ENCODE measurements around the gene QSER1. TPM values are rescaled to one million over a fixed set of nuclear protein-coding genes. Genes with fewer than 3 reads are reported as not detected.
"Not testable (repeated sequence)": the region's sequence is repeated elsewhere in the genome, so short reads cannot be mapped to it uniquely, and the experiment has no call there.

QSER1 gene
- total and polyA plus RNA-seq, 11 donors, result 2.1 to 25.3 (median 18.2) TPM

- Histone ChIP-seq H3K27ac (no peak overlapping the region), H3K4me3 (no peak overlapping the region), H3K4me1 (peaks cover 0 to 4% (median 0%) of the 10 kb centered on the region in 12 donors), H3K9me3 (no peaks in the 10 kb centered on the region), H3K27me3 (no peaks in the 10 kb centered on the region), H3K36me3 (peaks cover 0 to 66% (median 56%) of the 10 kb centered on the region in 9 donors)
- DNase-seq (no peak), ATAC-seq (no peak)
- TF ChIP-seq POLR2A (IDR thresholded peaks at IDR 0.05), result no peak
- no peak for TF ChIP-seq CTCF (IDR thresholded peaks at IDR 0.05)
- intact Hi-C loops (cut with DNase I), result loop anchor here in 7 of 10 donors (5.0 to 10.0 kb wide), 4 partner anchors 99 to 721 kb away; no protein-coding TSS in a partner anchor
- 92 to 100% (median 98%) methylated on average over 2 of the region's 2 CpGs for WGBS, 4 donors
Observed at GRCh38 chr11:32963721-32964120, 71.1 kb downstream of the QSER1 start.

GRCh38 chr11:32968541-32968940, 75.9 kb downstream of the QSER1 start:
- H3K36me3 ChIP-seq, result peaks cover 0 to 78% (median 56%) of the 10 kb centered on the region in 9 donors
- TF ChIP-seq POLR2A (IDR thresholded peaks at IDR 0.05) (no peak), CTCF (IDR thresholded peaks at IDR 0.05) (no peak)
- no peak overlapping the region for H3K27ac ChIP-seq
- H3K9me3 ChIP-seq, result no peaks in the 10 kb centered on the region
- DNase-seq, result no peak
- H3K4me1 ChIP-seq, result no peaks in the 10 kb centered on the region
- WGBS, 4 donors, result 62 to 79% (median 66%) methylated on average over 1 of the region's 1 CpG
- intact Hi-C loops (cut with DNase I), result loop anchor here in 2 of 10 donors (5.0 to 10.0 kb wide), 3 partner anchors 89 to 716 kb away; no protein-coding TSS in a partner anchor
- H3K27me3 ChIP-seq, result no peaks in the 10 kb centered on the region
- H3K4me3 ChIP-seq, result no peak overlapping the region
- no peak for ATAC-seq

GRCh38 chr11:32972233-32972632, 79.6 kb downstream of the QSER1 start:
- H3K4me1 ChIP-seq; H3K27me3 ChIP-seq; intact Hi-C loops (cut with DNase I); H3K9me3 ChIP-seq; H3K4me3 ChIP-seq; DNase-seq; ATAC-seq; H3K27ac ChIP-seq: not testable (repeated sequence)
- 93 to 99% (median 96%) methylated on average over 3 of the region's 3 CpGs for WGBS, 4 donors
- H3K36me3 ChIP-seq, result peaks cover 0 to 88% (median 70%) of the 10 kb centered on the region in 9 donors

- no peaks in the 10 kb centered on the region for H3K4me1 ChIP-seq
- DNase-seq (no peak), ATAC-seq (no peak)
- H3K9me3 ChIP-seq, result no peaks in the 10 kb centered on the region
- H3K27me3 ChIP-seq, result no peaks in the 10 kb centered on the region
- intact Hi-C loops (cut with DNase I), result no loop called here
- no peak for TF ChIP-seq POLR2A (IDR thresholded peaks at IDR 0.05)
- no peak for TF ChIP-seq CTCF (IDR thresholded peaks at IDR 0.05)
- 69 to 80% (median 76%) methylated on average over 3 of the region's 3 CpGs for WGBS, 4 donors
- peaks cover 0 to 88% (median 72%) of the 10 kb centered on the region in 9 donors for H3K36me3 ChIP-seq
- no peak overlapping the region for H3K27ac ChIP-seq
- no peak overlapping the region for H3K4me3 ChIP-seq
Observed at GRCh38 chr11:32972781-32973180, 80.2 kb downstream of the QSER1 start.

DNA sequence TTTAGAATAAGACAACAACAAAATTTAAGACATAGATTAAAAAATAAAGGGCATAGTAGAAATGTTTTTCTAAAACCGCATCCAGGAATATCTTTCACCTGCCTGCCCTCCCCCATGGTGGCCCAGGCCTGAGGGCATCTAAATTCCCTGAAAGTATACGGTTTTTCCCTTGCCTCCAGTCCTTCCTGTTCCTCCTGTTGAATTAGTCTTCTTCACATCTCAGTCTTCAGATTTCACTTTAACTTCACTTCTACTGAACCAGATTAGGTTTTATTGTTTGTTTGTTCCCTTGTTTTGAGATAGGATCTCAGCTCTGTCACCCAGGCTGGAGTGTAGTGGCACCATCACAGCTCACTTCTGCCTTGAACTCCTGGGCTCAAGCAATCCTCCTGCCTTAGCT, 90.0 kb downstream of the QSER1 start:
- Histone ChIP-seq H3K9me3 (no peaks in the 10 kb centered on the region), H3K27me3 (no peaks in the 10 kb centered on the region), H3K36me3 (peaks cover 0 to 26% (median 5%) of the 10 kb centered on the region in 9 donors), H3K4me3 (no peak overlapping the region), H3K27ac (no peak overlapping the region), H3K4me1 (no peaks in the 10 kb centered on the region)
- intact Hi-C loops (cut with DNase I), result no loop called here
- DNase-seq (no peak), ATAC-seq (no peak)
- TF ChIP-seq POLR2A (IDR thresholded peaks at IDR 0.05), result no peak
- TF ChIP-seq CTCF (IDR thresholded peaks at IDR 0.05), result no peak
- 81 to 93% (median 89%) methylated on average over 2 of the region's 2 CpGs for WGBS, 4 donors

Data from heart left ventricle (tissue), 16 donors.